Camera-type eye (tissue), 1 donor: ENCODE results near the gene TFF1. TPM values are rescaled to one million over a fixed set of nuclear protein-coding genes. Genes with fewer than 3 reads are reported as not detected.

ENCODE experiments used
- total RNA-seq: library from RNA; depleted of rRNA; stranded (reverse); fragments of >200 nt; gene quantifications from one replicate; pipeline ENCODE4 v1.2.3, GENCODE V29; 2014

Gene TFF1
- total RNA-seq: not detected

DNA sequence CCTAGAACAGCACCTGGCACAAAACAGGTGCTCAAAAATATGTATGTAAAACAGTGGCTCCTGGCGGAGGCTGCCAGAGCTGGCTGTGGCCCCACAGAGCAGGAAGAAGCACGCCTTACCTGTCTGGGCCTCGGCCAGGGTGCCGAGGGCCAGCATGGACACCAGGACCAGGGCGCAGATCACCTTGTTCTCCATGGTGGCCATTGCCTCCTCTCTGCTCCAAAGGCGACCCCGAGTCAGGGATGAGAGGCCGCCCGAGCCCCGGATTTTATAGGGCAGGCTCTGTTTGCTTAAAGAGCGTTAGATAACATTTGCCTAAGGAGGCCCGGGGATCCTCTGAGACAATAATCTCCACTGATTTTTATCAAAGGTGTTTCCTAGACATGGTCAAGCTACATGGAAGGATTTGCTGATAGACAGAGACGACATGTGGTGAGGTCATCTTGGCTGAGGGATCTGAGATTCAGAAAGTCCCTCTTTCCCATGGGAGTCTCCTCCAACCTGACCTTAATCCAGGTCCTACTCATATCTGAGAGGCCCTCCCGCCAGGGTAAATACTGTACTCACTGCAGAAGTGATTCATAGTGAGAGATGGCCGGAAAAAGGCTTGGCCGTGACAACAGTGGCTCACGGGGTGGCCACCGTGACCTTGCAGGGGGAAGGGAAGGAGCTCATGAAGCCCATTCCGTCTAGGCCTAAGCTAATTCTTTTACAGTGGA is at the start of gene TFF1:
TFF1 (minus strand) TSS at position 244 of the 719 bp plus-strand sequence; CDS start at position 204, 40 bp downstream.

DNA sequence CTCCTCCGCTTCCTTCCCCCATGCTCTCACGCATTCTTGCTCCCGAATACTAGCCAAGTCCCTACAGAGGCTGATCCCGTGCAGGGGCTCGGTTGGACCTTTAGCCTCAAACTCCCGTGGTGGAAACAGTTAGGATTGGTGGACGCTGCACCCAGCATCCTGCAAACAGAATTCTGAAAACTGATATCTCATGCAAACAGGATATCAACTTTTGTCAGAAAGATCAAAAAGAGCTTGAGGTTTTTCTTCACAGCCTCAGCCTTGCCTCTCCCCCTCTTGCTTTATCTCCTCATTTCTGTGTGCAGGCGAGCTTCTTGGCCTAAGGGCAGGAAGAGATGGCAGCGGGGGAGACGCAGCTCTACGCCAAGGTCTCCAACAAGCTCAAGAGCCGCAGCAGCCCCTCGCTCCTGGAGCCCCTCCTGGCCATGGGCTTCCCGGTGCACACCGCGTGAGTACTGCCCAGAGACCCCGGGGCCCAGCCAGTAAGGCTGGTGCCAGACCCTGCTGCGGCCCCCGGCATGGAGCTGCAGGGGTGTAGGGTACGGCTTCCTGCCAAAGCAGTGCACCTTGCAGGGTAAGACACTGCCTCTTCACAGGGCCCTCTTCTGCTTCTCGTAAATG is 37.4 kb upstream of the TFF1 start, which contains the start of gene UBASH3A:
UBASH3A (plus strand) TSS at position 292 of the 621 bp plus-strand sequence; CDS start at position 336, 44 bp downstream.

DNA sequence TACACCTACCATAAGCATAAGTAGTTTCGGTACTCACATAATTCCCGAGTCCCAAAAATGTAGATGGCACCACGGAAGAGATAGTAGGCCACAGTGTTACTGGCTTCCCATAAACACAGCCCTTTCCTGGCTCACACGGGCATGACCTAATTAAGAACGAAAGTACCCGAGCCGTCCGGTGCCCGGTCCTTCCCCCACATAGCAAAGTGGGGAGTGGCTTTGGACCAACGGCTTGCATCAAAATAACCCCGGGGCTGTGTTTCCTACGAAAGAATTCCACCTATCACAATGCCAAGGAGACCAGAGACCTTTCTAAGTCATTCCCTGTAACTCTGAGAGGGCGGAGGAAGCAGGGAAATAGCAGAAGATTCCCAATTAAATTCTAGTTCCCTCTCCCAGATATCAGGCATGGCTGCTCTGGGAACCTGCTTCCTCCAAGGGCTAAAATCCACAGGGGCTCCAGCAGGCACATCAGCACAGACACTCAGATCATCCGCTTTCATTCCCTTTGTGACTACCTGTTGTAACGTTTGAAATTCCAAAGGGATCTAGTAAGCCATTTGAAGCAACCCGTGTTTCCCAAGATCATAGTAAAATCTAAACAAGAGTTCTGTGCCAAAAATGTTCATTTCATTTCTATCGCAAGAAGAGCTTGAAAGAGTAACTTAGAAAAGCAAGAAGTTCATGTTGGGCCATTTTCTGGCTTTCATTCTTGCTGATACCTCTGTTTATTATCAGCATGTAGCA is 29.7 kb upstream of the TFF1 start, which contains the start of gene TMPRSS3:
TMPRSS3 (minus strand) TSS at position 148 of the 747 bp plus-strand sequence. CDS start 635 bp downstream, outside the sequence.

DNA sequence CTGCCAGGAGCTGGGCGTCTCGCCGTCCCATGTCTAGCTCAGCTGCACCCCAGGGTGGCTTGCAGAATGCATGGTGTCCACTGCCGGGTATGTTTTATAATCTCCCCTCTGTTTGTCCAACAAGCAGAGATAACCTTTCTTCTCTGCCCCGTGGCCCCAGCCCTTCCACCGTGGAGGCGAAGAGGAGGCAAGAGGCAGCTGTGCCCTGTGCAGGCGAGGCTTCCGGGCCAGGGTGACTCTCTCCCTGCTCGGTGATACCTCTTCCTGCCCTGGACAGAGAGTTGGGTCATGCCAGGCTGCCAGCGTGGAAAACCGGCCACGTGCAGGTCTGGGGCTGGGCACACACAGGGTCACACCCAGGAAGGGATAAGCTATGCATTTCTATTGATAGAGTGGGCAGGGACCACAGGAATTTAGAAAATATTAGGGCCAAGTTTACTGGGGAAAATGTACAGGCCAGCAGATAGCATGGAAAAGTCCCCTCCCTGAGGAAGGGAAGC is 15.4 kb downstream of the TFF1 start, which contains the start of gene TFF2:
TFF2 (minus strand) TSS at position 68 of the 500 bp plus-strand sequence; CDS start at position 31, 37 bp downstream.

DNA sequence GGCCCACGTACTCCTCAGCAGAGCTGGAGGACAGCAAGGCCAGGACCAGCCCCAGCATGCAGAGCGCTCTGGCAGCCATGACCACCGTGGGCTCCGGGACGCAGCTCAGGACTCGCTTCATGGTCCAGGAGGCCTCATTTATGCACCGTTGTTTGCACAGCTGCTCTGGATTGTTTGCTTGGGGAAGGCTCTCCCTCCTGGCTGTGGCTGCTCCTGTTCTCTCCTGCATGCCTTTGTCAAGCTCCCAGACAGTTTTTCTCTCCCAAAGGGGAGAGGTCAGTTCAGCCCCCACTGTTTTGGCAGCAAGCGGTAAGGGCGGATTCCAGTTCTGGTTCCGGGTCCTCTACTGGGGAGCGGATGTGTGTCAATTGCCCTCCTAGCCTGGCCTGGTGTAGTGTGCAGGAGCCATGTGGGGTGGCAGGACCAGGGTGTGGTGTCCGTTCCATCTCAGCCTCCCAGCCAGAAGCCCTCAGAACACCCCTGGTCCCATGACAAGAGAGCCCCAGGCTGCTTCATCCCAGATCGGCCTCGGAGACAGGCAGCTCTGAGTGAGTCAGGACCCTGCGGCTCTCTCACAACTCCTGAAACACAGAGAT is 50.9 kb downstream of the TFF1 start, which contains the start of gene TFF3:
TFF3 (minus strand) TSS at position 114 of the 596 bp plus-strand sequence; CDS start at position 79, 35 bp downstream.

Other genes starting within 250 kb of the TFF1 start
- gene ABCG1, start 147.4 kb downstream of the TFF1 start, total RNA-seq: 57.7 TPM
- 3.6 TPM for gene TFF3, start 51.1 kb downstream of the TFF1 start, total RNA-seq
- gene TFF2, start 15.5 kb downstream of the TFF1 start, total RNA-seq: not detected
- gene TMPRSS3, start 29.5 kb upstream of the TFF1 start, total RNA-seq: 4.4 TPM
- gene UBASH3A, start 37.4 kb upstream of the TFF1 start, total RNA-seq: not detected
- 1.2 TPM for gene RSPH1, start 129.7 kb upstream of the TFF1 start, total RNA-seq
- gene SLC37A1, start 147.3 kb upstream of the TFF1 start, total RNA-seq: 13.5 TPM